Measurements from ENCODE around the gene ATP2B3.

GRCh38 chrX:153485396-153486080 is 31.9 kb upstream of the ATP2B3 start:
- TF ChIP-seq CTCF (IDR thresholded peaks at IDR 0.05; ENCODE audit: low read length) (no peak), EZH2phosphoT487 (IDR thresholded peaks at IDR 0.05; ENCODE audit: low read length) (no peak), EZH2 (optimal IDR thresholded peaks at IDR 0.05; ENCODE audit: low read depth, low read length) (no peak)
